Ishikawa (cell line): ENCODE data around the gene C3orf62.

ENCODE experiments used
- EGR1 ChIP-seq: IDR thresholded peaks from 2 replicates; pipeline ENCODE4 v1.6.1; 2012
- MAX ChIP-seq: IDR thresholded peaks from 2 replicates; pipeline ENCODE4 v1.6.1; 2012
- RAD21 ChIP-seq: IDR thresholded peaks from 2 replicates; pipeline ENCODE4 v1.6.1; 2012; ENCODE audit warnings: low read depth
- TAF1 ChIP-seq: IDR thresholded peaks from 2 replicates; pipeline ENCODE4 v1.6.1; 2012; ENCODE audit warnings: low read depth, mild to moderate bottlenecking
- YY1 ChIP-seq: IDR thresholded peaks from 2 replicates; pipeline ENCODE4 v1.6.1; 2012; ENCODE audit warnings: low read depth

- no peak for TF ChIP-seq TAF1
- TF ChIP-seq MAX: no peak
- no peak for TF ChIP-seq RAD21
- no peak for TF ChIP-seq EGR1
- TF ChIP-seq YY1: no peak
These were observed 23.6 kb upstream of the C3orf62 start for GRCh38 chr3:49300595-49300994.
